Muscle layer of duodenum (tissue), 2 donors: Measurements from ENCODE around the gene KIAA0040.

ENCODE experiments used
- H3K27ac ChIP-seq: one replicate; pipeline ENCODE4 v1.7.0; 2013; ENCODE audit warnings: mild to moderate bottlenecking, low read length
- H3K27me3 ChIP-seq: one replicate; pipeline ENCODE4 v1.7.0; 2013; ENCODE audit warnings: low read depth, mild to moderate bottlenecking, control low read depth, low read length
- H3K36me3 ChIP-seq, 2 donors: one replicate each; pipeline ENCODE4 v1.7.0; 2013; ENCODE audit warnings: low read length in 2 of 2, control low read depth in 1 of 2, mild to moderate bottlenecking in 1 of 2; ENCODE audit not compliant: insufficient read depth in 2 of 2, control insufficient read depth in 1 of 2
- H3K4me1 ChIP-seq, 2 donors: one replicate each; pipeline ENCODE4 v1.7.0; 2013; ENCODE audit warnings: low read length in 2 of 2, mild to moderate bottlenecking in 2 of 2, control low read depth in 1 of 2, moderate library complexity in 1 of 2; ENCODE audit not compliant: insufficient read depth in 2 of 2, control insufficient read depth in 1 of 2
- H3K4me3 ChIP-seq, 2 donors: one replicate each; pipeline ENCODE4 v1.7.0; 2013; ENCODE audit warnings: low read length in 2 of 2, low read depth in 1 of 2, mild to moderate bottlenecking in 1 of 2
- H3K9me3 ChIP-seq, 2 donors: one replicate each; pipeline ENCODE4 v1.7.0; 2013; ENCODE audit warnings: low read length in 2 of 2, control low read depth in 1 of 2, mild to moderate bottlenecking in 1 of 2; ENCODE audit not compliant: control insufficient read depth in 1 of 2
- donor health status: healthy.

The KIAA0040 gene

DNA sequence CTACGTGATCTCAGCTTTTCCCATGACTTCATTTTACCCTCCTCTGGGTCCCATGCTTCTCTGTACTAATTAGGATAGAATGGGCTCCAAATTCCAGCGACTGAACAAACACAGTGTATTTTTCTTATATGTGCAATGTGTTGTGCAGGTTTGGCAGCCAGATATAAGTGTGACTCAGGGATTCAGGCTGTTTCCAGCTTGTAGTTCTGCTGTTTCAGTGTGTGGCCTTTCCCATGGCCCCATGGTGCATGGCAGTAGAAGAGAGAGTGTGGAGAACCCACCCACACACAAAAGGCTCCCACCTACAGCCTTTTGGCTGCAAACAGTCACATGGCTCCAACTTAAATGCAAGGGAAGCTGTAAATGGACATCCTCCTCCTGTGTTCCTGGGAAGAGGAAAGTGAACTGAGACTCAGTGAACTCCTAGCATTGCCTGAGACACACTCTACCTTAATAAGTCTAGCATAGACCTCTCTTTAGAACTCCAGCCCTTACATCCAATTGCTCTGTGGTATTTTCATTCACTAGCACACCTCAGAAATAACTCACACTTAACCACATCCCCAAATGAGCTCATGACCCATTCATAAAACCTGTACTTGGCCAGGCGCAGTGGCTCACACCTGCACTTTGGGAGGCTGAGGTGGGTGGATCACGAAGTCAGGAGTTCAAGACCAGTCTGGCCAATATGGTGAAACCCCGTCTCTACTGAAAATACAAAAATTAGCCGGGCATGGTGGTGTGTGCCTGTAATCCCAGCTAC, 58.7 kb downstream of the KIAA0040 start:
- H3K27ac ChIP-seq, result no peak overlapping the region
- H3K9me3 ChIP-seq, result no peaks in the 10 kb centered on the region
- peaks cover 0 to 30% of the 10 kb centered on the region in 2 donors for H3K4me1 ChIP-seq
- no peaks in the 10 kb centered on the region for H3K27me3 ChIP-seq
- H3K36me3 ChIP-seq, result no peaks in the 10 kb centered on the region
- no peak overlapping the region for H3K4me3 ChIP-seq

DNA sequence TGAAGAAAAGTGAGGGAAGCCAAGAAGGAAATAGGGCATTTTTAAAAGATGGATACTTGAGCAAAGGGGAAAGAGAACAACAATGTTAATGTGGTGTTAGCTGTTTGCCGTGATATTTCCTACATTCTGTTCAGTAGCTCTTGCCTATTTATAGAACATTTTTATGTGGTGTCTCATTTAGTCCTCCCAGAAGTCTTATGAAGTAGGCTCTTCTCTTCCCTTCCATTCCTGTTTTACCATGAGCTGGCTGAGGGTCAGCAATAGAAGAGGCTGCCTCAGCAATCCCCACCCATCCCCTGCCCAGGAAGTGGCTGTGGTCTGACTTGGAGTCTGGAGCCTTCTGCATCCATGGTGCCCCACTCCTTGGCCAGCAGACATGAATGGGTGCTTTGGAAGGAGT, 60.1 kb downstream of the KIAA0040 start:
- no peak overlapping the region for H3K4me3 ChIP-seq
- H3K27me3 ChIP-seq, result no peaks in the 10 kb centered on the region
- peak overlapping the region; percentile 61 for H3K27ac ChIP-seq
- H3K9me3 ChIP-seq, result no peaks in the 10 kb centered on the region
- peaks cover 0 to 44% of the 10 kb centered on the region in 2 donors for H3K4me1 ChIP-seq
- H3K36me3 ChIP-seq, result no peaks in the 10 kb centered on the region

GRCh38 chr1:175131095-175131494, 61.5 kb downstream of the KIAA0040 start:
- Histone ChIP-seq H3K27ac (no peak overlapping the region), H3K36me3 (no peaks in the 10 kb centered on the region), H3K9me3 (no peaks in the 10 kb centered on the region), H3K4me3 (no peak overlapping the region), H3K27me3 (no peaks in the 10 kb centered on the region), H3K4me1 (peaks cover 0 to 56% of the 10 kb centered on the region in 2 donors)

DNA sequence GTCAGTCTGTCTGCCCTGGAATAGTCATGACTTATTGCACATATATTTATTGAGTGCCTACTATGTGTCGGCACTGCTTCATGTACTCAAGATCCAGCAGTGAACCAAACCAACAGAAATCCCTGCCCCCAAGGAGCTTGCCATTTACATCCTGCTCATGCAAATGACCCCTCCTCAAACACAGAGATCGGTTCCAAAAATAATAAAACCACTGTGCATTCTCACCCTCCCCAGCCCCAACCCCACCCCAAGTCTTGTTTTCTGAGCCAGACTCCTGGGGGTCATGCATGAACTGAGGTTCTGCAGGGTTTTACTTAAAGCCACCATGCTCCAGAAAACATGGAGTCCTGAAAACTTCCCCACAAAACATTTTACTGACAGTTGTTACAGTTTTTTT, 61.9 kb downstream of the KIAA0040 start:
- Histone ChIP-seq H3K4me3 (no peak overlapping the region), H3K27ac (peak overlapping the region; percentile 53), H3K9me3 (no peaks in the 10 kb centered on the region), H3K36me3 (no peaks in the 10 kb centered on the region), H3K27me3 (no peaks in the 10 kb centered on the region), H3K4me1 (peaks cover 0 to 56% of the 10 kb centered on the region in 2 donors)

DNA sequence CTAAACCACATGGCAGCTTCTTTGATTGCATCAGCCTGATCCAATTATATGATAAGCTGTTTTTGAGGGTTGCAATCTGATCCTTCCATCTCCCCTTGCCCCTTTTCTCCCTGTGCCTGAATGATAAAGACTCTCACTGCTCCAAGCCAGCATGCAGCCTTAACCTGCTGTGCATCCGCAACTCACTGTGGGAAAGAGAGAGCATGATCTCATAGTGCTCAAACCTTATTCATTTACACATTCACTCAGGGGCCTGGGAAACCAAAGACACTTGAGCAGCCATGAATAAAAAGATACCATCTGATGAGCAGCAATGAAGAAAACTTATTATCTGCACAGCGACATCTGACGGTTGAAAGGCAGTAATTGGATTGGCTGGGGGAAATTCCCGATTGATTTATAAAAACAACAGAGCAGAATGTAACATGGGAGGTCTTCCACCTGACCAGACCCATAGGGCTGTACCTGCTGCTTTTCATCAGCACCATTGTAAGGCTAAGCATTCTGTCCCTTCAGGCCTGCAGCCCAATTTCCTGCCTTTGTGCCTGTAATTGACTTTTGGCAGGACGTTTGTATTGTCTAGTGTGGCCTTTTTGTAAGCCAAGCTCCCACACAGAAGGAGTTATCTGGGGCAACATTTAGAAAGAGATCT, 62.5 kb downstream of the KIAA0040 start:
- no peaks in the 10 kb centered on the region for H3K9me3 ChIP-seq
- peaks cover 0 to 56% of the 10 kb centered on the region in 2 donors for H3K4me1 ChIP-seq
- H3K4me3 ChIP-seq, result no peak overlapping the region
- H3K27ac ChIP-seq, result peak overlapping the region; percentile 58
- H3K36me3 ChIP-seq, result no peaks in the 10 kb centered on the region
- H3K27me3 ChIP-seq, result no peaks in the 10 kb centered on the region

GRCh38 chr1:175129644-175129996, 63.0 kb downstream of the KIAA0040 start:
- H3K27ac ChIP-seq, result peak overlapping the region; percentile 58
- no peaks in the 10 kb centered on the region for H3K36me3 ChIP-seq
- H3K4me1 ChIP-seq, result peaks cover 0 to 56% of the 10 kb centered on the region in 2 donors
- H3K27me3 ChIP-seq, result no peaks in the 10 kb centered on the region
- no peak overlapping the region for H3K4me3 ChIP-seq
- no peaks in the 10 kb centered on the region for H3K9me3 ChIP-seq

- Histone ChIP-seq H3K36me3 (no peaks in the 10 kb centered on the region), H3K27me3 (no peaks in the 10 kb centered on the region), H3K27ac (peak overlapping the region; percentile 58), H3K4me3 (no peak overlapping the region), H3K4me1 (peaks cover 0 to 56% of the 10 kb centered on the region in 2 donors), H3K9me3 (no peaks in the 10 kb centered on the region)
Observed at GRCh38 chr1:175129182-175129581, 63.4 kb downstream of the KIAA0040 start.

- Histone ChIP-seq H3K27ac (no peak overlapping the region), H3K4me3 (no peak overlapping the region), H3K36me3 (no peaks in the 10 kb centered on the region), H3K4me1 (peaks cover 0 to 56% of the 10 kb centered on the region in 2 donors), H3K9me3 (no peaks in the 10 kb centered on the region), H3K27me3 (no peaks in the 10 kb centered on the region)
Observed at GRCh38 chr1:175128523-175128922, 64.1 kb downstream of the KIAA0040 start.

GRCh38 chr1:175127565-175127964, 65.0 kb downstream of the KIAA0040 start:
- no peaks in the 10 kb centered on the region for H3K27me3 ChIP-seq
- no peaks in the 10 kb centered on the region for H3K9me3 ChIP-seq
- peaks cover 0 to 52% of the 10 kb centered on the region in 2 donors for H3K4me1 ChIP-seq
- peak overlapping the region; percentile 6 for H3K27ac ChIP-seq
- H3K36me3 ChIP-seq, result no peaks in the 10 kb centered on the region
- no peak overlapping the region for H3K4me3 ChIP-seq

GRCh38 chr1:175126347-175126746, 66.2 kb downstream of the KIAA0040 start:
- H3K27me3 ChIP-seq, result no peaks in the 10 kb centered on the region
- H3K36me3 ChIP-seq, result no peaks in the 10 kb centered on the region
- H3K4me3 ChIP-seq, result no peak overlapping the region
- peaks cover 0 to 43% of the 10 kb centered on the region in 2 donors for H3K4me1 ChIP-seq
- H3K27ac ChIP-seq, result no peak overlapping the region
- no peaks in the 10 kb centered on the region for H3K9me3 ChIP-seq

GRCh38 chr1:175124861-175125260, 67.7 kb downstream of the KIAA0040 start:
- Histone ChIP-seq H3K4me3 (no peak overlapping the region), H3K4me1 (peaks cover 0 to 36% of the 10 kb centered on the region in 2 donors), H3K27ac (no peak overlapping the region), H3K9me3 (no peaks in the 10 kb centered on the region), H3K27me3 (no peaks in the 10 kb centered on the region), H3K36me3 (no peaks in the 10 kb centered on the region)
